IgD-negative memory B cell (primary cell): Measurements from ENCODE around the gene EMX1. TPM values are rescaled to one million over a fixed set of nuclear protein-coding genes. Genes with fewer than 3 reads are reported as not detected.
A peak's percentile ranks its signal among the peaks of the same experiment; 100 is the strongest.
"Not testable (repeated sequence)": the region's sequence is repeated elsewhere in the genome, so short reads cannot be mapped to it uniquely, and the experiment has no call there.

ENCODE experiments used
- H3K27ac Mint-ChIP-seq, 3 donors: one replicate each; pipeline ENCODE4 v1.8.0; 2020 to 2022; ENCODE audit warnings: mild to moderate bottlenecking in 3 of 3, mixed read lengths in 3 of 3, moderate library complexity in 1 of 3
- H3K27me3 Mint-ChIP-seq: one replicate; pipeline ENCODE4 v1.8.0; 2021; ENCODE audit warnings: mixed read lengths
- H3K36me3 Mint-ChIP-seq: one replicate; pipeline ENCODE4 v1.8.0; 2020; ENCODE audit warnings: mild to moderate bottlenecking, mixed read lengths
- H3K4me1 Mint-ChIP-seq, 3 donors: one replicate each; pipeline ENCODE4 v1.8.0; 2020 to 2022; ENCODE audit warnings: mixed read lengths in 3 of 3, mild to moderate bottlenecking in 1 of 3
- H3K4me3 Mint-ChIP-seq, 4 donors: one replicate each; pipeline ENCODE4 v1.8.0; 2020 to 2022; ENCODE audit warnings: mild to moderate bottlenecking in 4 of 4, mixed read lengths in 4 of 4, moderate library complexity in 3 of 4
- H3K9me3 Mint-ChIP-seq, 3 donors: one replicate each; pipeline ENCODE4 v1.8.0; 2020 to 2021; ENCODE audit warnings: mixed read lengths in 3 of 3, mild to moderate bottlenecking in 1 of 3
- polyA plus RNA-seq: library from polyadenylated mRNA; unstranded; fragments of 300-500 nt; fragmentation: Illumina TruSeq; gene quantifications from one replicate; pipeline ENCODE4 v1.2.3, GENCODE V29; 2021

EMX1 gene
- polyA plus RNA-seq, 1 donor from 2014 or later: not detected

- H3K36me3 Mint-ChIP-seq: no peaks in the 10 kb centered on the region
- peaks cover 0 to 2% (median 0%) of the 10 kb centered on the region in 3 donors for H3K4me1 Mint-ChIP-seq
- H3K27ac Mint-ChIP-seq: no peak overlapping the region
- H3K4me3 Mint-ChIP-seq: no peak overlapping the region
- H3K9me3 Mint-ChIP-seq: no peaks in the 10 kb centered on the region
- peaks cover 44% of the 10 kb centered on the region for H3K27me3 Mint-ChIP-seq
These were observed 22.8 kb upstream of the EMX1 start for GRCh38 chr2:72894514-72894913.

DNA sequence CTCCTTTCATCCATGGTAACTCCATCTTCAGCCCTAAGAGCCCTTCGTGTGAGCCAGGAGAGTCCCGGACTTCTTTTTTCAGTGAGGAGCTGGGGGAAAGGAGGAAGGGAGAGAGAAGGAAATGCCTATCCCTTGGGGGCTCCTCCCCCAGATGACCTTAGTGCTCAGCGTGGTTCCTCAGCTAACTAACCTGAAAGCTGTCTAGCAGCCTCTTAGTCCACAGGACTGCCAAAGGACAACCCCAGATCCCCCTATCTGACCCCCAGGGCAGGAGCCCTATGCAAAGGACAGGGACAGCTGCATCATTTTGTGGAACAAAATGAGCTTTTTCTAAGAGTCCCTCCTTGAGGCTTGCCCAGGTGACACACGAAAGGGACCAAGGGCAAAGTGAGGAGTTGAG is 22.2 kb upstream of the EMX1 start:
- H3K27me3 Mint-ChIP-seq: peaks cover 45% of the 10 kb centered on the region
- H3K4me3 Mint-ChIP-seq: no peak overlapping the region
- H3K27ac Mint-ChIP-seq: no peak overlapping the region
- H3K4me1 Mint-ChIP-seq: peaks cover 0 to 2% (median 0%) of the 10 kb centered on the region in 3 donors
- H3K9me3 Mint-ChIP-seq: no peaks in the 10 kb centered on the region
- H3K36me3 Mint-ChIP-seq: no peaks in the 10 kb centered on the region

DNA sequence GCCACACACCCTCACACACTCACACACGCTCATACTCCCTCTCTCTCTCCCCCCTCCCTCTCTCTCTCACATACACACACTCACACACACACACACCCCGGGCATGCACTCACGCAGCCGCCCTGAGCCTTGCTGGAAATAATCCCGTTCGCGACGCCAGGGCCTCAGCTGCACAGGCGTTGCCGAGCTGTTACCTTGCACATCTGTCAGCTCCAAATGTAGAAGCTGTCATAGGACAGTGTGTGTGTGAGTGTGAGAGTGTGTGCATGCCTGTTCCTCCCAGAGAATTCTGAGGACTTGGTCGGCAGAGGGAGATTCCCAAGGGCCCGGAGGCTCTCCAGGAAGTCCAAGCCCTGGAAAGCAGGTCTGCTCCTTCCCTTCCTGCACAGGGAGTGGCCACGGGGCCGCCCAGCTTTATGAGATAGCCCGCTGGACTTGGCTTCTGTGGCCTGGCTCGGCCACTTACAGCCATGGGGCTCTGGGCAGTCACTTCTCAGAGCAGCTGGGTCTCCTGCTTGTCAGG is 21.5 kb upstream of the EMX1 start:
- Mint-ChIP-seq H3K36me3 (no peaks in the 10 kb centered on the region), H3K4me3 (no peak overlapping the region), H3K27me3 (peaks cover 48% of the 10 kb centered on the region), H3K9me3 (no peaks in the 10 kb centered on the region), H3K4me1 (peaks cover 0 to 2% (median 0%) of the 10 kb centered on the region in 3 donors), H3K27ac (no peak overlapping the region)

DNA sequence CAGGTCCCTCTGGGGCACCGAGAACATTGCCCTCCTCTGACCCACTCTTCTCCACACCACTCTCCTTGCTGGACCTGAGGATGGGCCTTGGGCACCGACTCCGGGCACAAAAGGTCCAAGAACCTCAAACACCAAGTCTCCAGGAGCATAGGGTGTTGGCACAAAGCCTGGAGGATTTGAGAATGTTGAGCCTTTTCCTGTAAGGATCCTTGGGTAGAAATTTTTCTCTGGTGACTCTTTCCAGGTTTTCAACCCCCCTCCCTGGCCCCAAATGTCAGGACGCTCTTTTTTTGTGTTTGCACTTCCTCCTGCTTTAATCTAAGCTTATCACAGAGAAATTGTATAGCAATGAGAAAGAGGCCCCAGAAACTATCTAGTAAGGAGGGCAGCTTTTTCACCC is 20.9 kb upstream of the EMX1 start:
- Mint-ChIP-seq H3K36me3 (no peaks in the 10 kb centered on the region), H3K9me3 (no peaks in the 10 kb centered on the region), H3K27ac (no peak overlapping the region), H3K4me1 (peaks cover 0 to 2% (median 0%) of the 10 kb centered on the region in 3 donors), H3K4me3 (no peak overlapping the region), H3K27me3 (peaks cover 43% of the 10 kb centered on the region)

DNA sequence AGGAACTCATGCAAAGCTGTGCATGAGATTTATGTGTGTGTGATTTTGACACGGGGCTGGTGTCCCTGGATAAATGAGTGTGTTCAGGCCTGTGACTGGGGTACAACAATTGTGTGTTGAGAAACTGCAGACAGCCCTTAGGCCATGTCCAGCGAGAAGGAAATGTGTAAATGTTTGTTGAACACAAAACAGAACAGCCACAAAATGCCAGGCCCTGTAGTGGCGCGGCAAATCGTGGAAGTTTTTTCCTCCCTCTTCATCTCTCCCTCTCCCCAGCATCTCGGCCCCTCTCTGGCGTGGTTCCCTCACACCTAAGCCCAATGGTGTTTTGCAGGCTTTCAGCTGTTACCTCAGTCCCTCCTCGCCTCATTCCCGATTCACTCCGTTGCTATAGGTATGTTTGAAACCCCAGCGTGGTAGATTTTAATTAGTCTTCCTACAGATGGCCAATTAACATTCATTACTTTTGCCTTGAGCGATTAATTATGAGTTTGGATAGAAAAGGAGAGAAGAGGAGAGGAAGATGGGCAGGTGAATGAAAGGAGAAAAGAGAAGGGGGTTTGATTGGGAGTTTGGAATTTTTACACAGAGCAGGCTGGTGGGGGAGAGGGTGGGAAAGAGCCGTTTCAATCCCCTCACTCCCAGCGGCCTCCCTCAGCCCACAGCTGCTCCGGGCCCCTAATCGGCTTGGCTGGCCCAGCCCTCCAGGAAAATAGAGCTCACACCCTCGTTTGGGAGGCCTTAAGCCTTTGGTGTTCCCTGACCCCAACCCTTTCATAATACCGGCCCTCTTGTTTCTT is 19.3 kb upstream of the EMX1 start:
- peaks cover 42% of the 10 kb centered on the region for H3K27me3 Mint-ChIP-seq
- H3K27ac Mint-ChIP-seq: no peak overlapping the region
- peaks cover 0 to 2% (median 0%) of the 10 kb centered on the region in 3 donors for H3K4me1 Mint-ChIP-seq
- H3K36me3 Mint-ChIP-seq: no peaks in the 10 kb centered on the region
- H3K4me3 Mint-ChIP-seq: no peak overlapping the region
- no peaks in the 10 kb centered on the region for H3K9me3 Mint-ChIP-seq

GRCh38 chr2:72898585-72898906 is 18.8 kb upstream of the EMX1 start:
- H3K36me3 Mint-ChIP-seq: no peaks in the 10 kb centered on the region
- H3K4me3 Mint-ChIP-seq: no peak overlapping the region
- no peaks in the 10 kb centered on the region for H3K9me3 Mint-ChIP-seq
- no peak overlapping the region for H3K27ac Mint-ChIP-seq
- peaks cover 42% of the 10 kb centered on the region for H3K27me3 Mint-ChIP-seq
- peaks cover 0 to 2% (median 0%) of the 10 kb centered on the region in 3 donors for H3K4me1 Mint-ChIP-seq

DNA sequence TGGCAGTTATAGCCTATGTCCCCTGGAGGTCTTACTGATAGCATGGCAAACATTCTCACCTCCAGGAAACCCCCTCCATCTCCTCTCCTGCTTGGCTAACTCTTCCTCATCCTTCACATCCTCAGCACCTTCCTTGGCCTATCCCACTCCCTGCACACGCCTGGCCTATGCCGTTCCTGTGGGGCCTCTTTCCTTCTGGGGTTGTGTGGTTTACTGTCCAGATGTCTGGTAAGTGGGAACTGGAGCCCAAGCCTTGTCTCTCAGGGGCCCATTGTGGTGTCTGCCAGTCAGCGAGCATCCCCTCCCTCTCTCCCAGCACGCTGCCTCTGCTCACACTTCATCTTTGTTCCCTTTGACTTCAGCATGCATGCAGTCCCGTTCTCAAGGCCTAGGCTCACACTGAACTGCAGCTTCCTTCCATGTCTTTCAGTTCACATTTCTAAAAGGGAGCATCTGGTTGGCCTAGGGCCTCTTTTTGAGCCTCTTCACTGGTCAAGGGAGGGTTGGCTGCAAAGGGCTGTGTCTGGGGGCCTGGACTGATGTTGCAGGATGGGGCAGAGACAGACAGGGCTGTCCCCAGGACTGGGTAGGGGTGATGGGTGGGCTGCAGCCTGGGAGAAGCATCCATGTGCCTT is 17.0 kb upstream of the EMX1 start:
- Mint-ChIP-seq H3K27me3 (peaks cover 38% of the 10 kb centered on the region), H3K27ac (peak overlapping the region in 1 of 3 donors; percentile 39), H3K4me3 (peak overlapping the region in 1 of 4 donors; percentile 25), H3K36me3 (no peaks in the 10 kb centered on the region), H3K9me3 (no peaks in the 10 kb centered on the region), H3K4me1 (peaks cover 0 to 2% (median 0%) of the 10 kb centered on the region in 3 donors)

DNA sequence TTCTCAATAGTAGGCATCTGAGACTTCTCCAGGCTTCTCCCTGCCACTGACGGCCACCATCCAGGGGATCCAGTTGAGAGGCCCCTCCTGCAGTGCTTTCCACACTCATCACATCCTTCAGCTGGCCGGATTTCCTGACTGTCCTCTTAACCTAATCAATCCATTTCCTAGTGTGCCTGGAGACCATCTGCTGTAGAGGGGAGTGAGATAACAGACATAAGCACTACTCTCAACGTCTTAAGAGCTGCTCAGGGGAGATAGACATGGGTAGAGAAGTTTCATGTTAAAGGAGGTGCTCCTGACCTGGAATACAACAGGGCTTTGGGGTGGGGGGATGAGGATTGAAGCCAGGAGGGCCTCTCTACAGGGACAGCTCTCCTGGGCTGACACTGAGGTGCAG is 15.9 kb upstream of the EMX1 start:
- H3K27ac Mint-ChIP-seq: no peak overlapping the region
- no peaks in the 10 kb centered on the region for H3K9me3 Mint-ChIP-seq
- H3K4me1 Mint-ChIP-seq: no peaks in the 10 kb centered on the region
- H3K4me3 Mint-ChIP-seq: no peak overlapping the region
- peaks cover 32% of the 10 kb centered on the region for H3K27me3 Mint-ChIP-seq
- H3K36me3 Mint-ChIP-seq: no peaks in the 10 kb centered on the region

DNA sequence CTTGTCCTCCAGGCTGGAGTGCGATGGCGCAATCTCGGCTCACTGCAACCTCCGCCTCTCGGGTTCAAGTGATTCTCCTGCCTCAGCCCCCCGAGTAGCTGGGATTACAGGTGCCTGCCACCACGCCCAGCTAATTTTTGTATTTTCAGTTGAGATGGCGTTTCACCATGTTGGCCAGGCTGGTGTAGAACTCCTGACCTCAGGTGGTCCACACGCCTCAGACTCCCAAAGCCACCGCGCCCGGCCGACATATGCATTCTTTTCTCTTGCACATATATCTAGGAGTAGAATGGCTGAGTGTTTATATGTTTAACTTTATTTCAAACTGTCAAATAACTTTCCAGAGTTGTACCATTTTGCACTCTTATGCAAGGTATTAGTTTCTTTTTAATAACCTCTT is 9.9 kb upstream of the EMX1 start:
- H3K4me3 Mint-ChIP-seq, H3K4me1 Mint-ChIP-seq, H3K36me3 Mint-ChIP-seq, H3K9me3 Mint-ChIP-seq, H3K27ac Mint-ChIP-seq: not testable (repeated sequence)
- peaks cover 45% of the 10 kb centered on the region for H3K27me3 Mint-ChIP-seq

DNA sequence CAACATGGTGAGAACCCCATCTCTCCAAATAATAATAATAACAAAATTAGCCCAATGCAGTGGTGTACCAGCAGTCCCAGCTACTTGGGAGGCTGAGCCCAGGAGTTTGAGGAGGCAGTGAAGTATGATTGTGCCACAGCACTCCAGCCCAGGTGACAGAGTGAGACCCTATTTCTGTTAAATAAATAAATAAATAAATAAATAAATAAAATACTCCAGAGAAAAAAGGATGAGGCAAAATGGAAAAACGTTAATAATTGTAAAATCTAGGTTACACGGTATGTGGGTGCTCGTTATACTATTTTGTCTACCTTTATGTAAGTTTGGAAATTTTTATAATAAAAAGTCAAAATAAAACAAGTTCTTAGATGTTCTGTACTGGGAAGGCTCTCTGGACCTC is 8.6 kb upstream of the EMX1 start:
- H3K4me3 Mint-ChIP-seq: no peak overlapping the region
- peaks cover 0 to 2% (median 1%) of the 10 kb centered on the region in 3 donors for H3K4me1 Mint-ChIP-seq
- peaks cover 50% of the 10 kb centered on the region for H3K27me3 Mint-ChIP-seq
- no peaks in the 10 kb centered on the region for H3K36me3 Mint-ChIP-seq
- no peaks in the 10 kb centered on the region for H3K9me3 Mint-ChIP-seq
- no peak overlapping the region for H3K27ac Mint-ChIP-seq

DNA sequence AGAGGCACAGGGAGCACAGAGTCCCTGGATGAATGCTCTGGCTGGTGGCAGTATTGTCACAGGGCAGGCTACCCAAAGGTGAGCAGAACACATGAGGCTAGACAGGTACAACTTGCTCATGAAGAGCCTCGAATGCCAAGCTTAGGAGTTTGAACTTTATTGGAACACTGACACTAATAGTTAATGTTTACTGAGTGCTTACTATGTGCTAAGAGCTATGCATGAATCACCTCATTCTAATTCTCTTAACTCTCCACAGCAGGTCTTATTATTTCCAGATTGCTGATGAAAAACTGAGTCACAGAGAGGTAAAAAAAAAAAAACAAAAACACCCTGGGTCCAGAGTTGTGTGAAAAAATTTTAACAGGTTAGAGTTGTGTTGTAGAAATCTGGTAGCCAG is 6.1 kb upstream of the EMX1 start:
- H3K36me3 Mint-ChIP-seq: no peaks in the 10 kb centered on the region
- H3K27ac Mint-ChIP-seq: peak overlapping the region in 2 of 3 donors; percentile 0 to 36

DNA sequence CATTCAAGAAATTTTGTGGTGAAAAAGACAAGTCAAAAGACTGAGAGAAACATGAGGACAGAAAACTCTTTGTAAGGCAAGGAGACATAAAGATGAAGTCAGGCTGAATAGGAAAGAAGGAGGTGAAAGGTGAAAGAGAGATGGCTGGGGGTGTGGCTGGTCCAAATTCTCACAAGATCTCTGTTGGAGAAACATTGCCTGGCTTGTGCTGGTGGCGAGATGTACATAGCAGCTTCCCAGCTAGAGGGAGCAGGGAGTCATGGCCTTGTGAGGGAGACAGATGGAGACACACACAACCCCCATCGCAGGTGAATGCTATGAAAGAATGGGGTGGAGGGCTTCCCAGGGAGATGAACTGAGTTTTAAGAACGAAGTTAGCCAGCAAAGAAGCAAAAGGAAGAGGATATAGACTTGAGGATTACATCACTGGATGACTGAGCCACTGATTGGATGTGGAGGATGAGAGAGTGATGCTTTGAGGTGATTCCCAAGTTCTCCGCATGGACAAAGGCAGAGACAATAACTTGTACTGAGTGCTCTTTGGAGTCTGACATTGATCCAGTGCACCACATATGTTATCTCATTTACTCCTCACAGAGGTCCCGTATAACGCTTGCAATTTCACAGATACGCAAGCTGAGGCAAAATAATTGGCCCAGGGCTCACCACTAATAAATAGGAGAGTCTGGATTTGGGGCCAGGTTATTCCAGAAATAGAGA is 3.7 kb upstream of the EMX1 start:
- peaks cover 5 to 11% (median 8%) of the 10 kb centered on the region in 3 donors for H3K4me1 Mint-ChIP-seq
- peaks cover 64% of the 10 kb centered on the region for H3K27me3 Mint-ChIP-seq
- H3K27ac Mint-ChIP-seq: peak overlapping the region in 1 of 3 donors; percentile 27
- H3K36me3 Mint-ChIP-seq: no peaks in the 10 kb centered on the region
- peaks cover 0 to 2% (median 0%) of the 10 kb centered on the region in 3 donors for H3K9me3 Mint-ChIP-seq
- H3K4me3 Mint-ChIP-seq: peak overlapping the region; percentile 5 to 62 (median 34)

More for the DNA sequence above, 6.1 kb upstream of the EMX1 start:
- H3K4me3 Mint-ChIP-seq: peak overlapping the region in 1 of 4 donors; percentile 11
- peaks cover 63% of the 10 kb centered on the region for H3K27me3 Mint-ChIP-seq
- H3K4me1 Mint-ChIP-seq: peaks cover 5 to 11% (median 5%) of the 10 kb centered on the region in 3 donors
- peaks cover 0 to 2% (median 0%) of the 10 kb centered on the region in 3 donors for H3K9me3 Mint-ChIP-seq

DNA sequence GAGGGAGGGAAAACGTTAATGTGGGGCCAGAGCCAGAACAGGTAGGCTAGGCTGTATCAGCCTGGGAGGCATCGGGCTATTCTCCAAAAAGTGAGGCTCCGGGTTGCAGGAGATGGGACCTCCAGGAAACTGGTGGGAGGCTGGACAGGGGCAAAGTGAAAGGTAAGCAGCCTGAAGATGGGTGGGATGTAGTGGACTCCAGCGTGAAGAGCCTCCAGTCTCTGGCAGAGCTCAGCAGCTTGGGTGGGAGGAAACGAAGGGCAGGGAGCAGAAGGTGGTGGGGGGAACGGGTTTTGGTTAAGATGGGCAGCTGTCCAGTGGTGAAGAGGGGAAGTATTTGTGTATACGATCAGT is 3.1 kb upstream of the EMX1 start:
- Mint-ChIP-seq H3K4me1 (peaks cover 5 to 11% (median 8%) of the 10 kb centered on the region in 3 donors), H3K9me3 (peaks cover 0 to 2% (median 0%) of the 10 kb centered on the region in 3 donors), H3K4me3 (peak overlapping the region in 2 of 4 donors; percentile 24 to 62), H3K27me3 (peaks cover 63% of the 10 kb centered on the region), H3K27ac (peak overlapping the region in 1 of 3 donors; percentile 27), H3K36me3 (no peaks in the 10 kb centered on the region)

DNA sequence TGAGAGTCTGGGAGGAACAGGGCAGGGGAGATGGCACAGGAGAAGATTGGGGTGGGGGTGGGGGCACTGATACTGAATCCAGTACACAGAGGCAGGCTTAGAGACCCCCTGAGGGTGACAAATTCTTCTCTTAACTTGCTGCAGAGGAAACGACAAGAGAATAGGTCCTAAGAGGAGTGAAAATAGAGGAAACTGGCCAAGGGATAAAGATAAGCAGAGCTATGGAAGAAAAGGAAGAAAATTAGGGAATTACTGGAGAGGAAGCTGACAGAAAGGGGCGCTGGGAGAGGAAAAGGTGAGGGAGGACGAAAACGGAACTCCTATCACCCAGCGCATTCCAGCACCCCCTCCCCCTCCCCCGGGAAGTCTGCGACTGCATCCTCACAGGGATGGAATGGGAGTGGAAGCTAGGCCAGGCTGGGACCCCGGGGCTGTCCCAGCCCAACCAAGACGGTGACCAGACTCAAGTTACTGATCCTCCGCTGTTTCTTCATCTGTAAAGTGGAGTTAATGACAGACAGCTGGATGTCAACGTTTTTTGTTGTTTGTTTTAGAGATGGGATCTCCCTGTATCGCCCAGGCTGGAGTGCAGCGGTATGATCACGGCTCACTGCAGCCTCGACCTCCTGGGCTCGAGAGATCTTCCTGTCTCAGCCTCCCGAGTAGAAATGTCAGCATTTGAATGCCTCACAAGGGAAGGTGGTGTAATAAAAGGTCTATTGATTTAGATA is 2.6 kb upstream of the EMX1 start:
- Mint-ChIP-seq H3K36me3 (no peaks in the 10 kb centered on the region), H3K27ac (peak overlapping the region in 2 of 3 donors; percentile 27 to 73), H3K27me3 (peaks cover 65% of the 10 kb centered on the region), H3K4me3 (peak overlapping the region in 3 of 4 donors; percentile 64 to 81 (median 66)), H3K4me1 (peaks cover 5 to 11% (median 8%) of the 10 kb centered on the region in 3 donors), H3K9me3 (peaks cover 0 to 2% (median 0%) of the 10 kb centered on the region in 3 donors)
